HepG2 (cell line): ENCODE results near the gene ANKLE1. TPM values are rescaled to one million over a fixed set of nuclear protein-coding genes. Genes with fewer than 3 reads are reported as not detected.

ENCODE experiments used
- RFXAP ChIP-seq: sonication (generic); formaldehyde crosslinking; IDR thresholded peaks from 2 replicates; pipeline ENCODE4 v1.4.0; 2020; ENCODE audit warnings: missing genetic modification reagents, borderline replicate concordance
- ZNF407 ChIP-seq: sonication (generic); formaldehyde crosslinking; IDR thresholded peaks from one replicate; pipeline ENCODE4 v1.5.1; 2020; ENCODE audit warnings: mild to moderate bottlenecking, missing genetic modification reagents; ENCODE audit errors: not compliant biosample characterization
- ZNF589 ChIP-seq: sonication (generic); formaldehyde crosslinking; conservative IDR thresholded peaks from 2 replicates; pipeline ENCODE4 v1.8.0; 2022; ENCODE audit warnings: mild to moderate bottlenecking, moderate library complexity, missing genetic modification reagents
- ZNF691 ChIP-seq: sonication (generic); formaldehyde crosslinking; IDR thresholded peaks from 2 replicates; pipeline ENCODE4 v1.4.0; 2020; ENCODE audit warnings: missing genetic modification reagents, low read depth, mild to moderate bottlenecking, borderline replicate concordance
- ZNF75D ChIP-seq: sonication (generic); formaldehyde crosslinking; IDR thresholded peaks from 2 replicates; pipeline ENCODE4 v1.8.1; 2023; ENCODE audit warnings: missing genetic modification reagents, mild to moderate bottlenecking, borderline replicate concordance
- polyA plus RNA-seq, 8 experiments: library from polyadenylated mRNA; depleted of rRNA in 3 of 8; stranded (reverse) in 7 of 8; unstranded in 1 of 8; fragments of >200 nt; fragmentation: Illumina TruSeq in 4 of 8; extraction: Trizol in 4 of 8; gene quantifications; 2 replicates each; pipeline versions ENCODE4 v1.2.1 to v1.2.3, GENCODE V29; 2011 to 2016; ENCODE audit warnings: low read depth in 4 of 8, missing spikeins in 1 of 8, mixed read lengths in 1 of 8; ENCODE audit not compliant: insufficient read depth in 1 of 8
- total RNA-seq, 5 experiments: library from RNA; depleted of rRNA; stranded (reverse); fragments of >200 nt; fragmentation: Illumina TruSeq; extraction: Trizol; gene quantifications; 2 replicates each; pipeline ENCODE4 v1.2.3, GENCODE V29; 2016; ENCODE audit warnings: low read depth in 1 of 5
- TF ChIP-seq, protein P1 (sequence below): sonication (generic); formaldehyde crosslinking; IDR thresholded peaks from 2 replicates; pipeline ENCODE4 v1.9.0; 2022; ENCODE audit warnings: low read depth, missing genetic modification reagents
- TF ChIP-seq, protein P2 (sequence below): sonication (generic); formaldehyde crosslinking; IDR thresholded peaks from 2 replicates; pipeline ENCODE4 v1.4.0; 2020; ENCODE audit warnings: missing genetic modification reagents

The ANKLE1 gene
- total and polyA plus RNA-seq, 2 of the 13 experiments (the other 11 are each of a cell fraction or from before 2014, with no cell fraction given): 0.69 to 1.5 TPM

- TF ChIP-seq, protein P1, sequence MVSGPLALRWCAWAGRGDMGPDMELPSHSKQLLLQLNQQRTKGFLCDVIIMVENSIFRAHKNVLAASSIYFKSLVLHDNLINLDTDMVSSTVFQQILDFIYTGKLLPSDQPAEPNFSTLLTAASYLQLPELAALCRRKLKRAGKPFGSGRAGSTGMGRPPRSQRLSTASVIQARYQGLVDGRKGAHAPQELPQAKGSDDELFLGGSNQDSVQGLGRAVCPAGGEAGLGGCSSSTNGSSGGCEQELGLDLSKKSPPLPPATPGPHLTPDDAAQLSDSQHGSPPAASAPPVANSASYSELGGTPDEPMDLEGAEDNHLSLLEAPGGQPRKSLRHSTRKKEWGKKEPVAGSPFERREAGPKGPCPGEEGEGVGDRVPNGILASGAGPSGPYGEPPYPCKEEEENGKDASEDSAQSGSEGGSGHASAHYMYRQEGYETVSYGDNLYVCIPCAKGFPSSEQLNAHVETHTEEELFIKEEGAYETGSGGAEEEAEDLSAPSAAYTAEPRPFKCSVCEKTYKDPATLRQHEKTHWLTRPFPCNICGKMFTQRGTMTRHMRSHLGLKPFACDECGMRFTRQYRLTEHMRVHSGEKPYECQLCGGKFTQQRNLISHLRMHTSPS (CRISPR knock-in tag): no peak
- TF ChIP-seq, protein P2, sequence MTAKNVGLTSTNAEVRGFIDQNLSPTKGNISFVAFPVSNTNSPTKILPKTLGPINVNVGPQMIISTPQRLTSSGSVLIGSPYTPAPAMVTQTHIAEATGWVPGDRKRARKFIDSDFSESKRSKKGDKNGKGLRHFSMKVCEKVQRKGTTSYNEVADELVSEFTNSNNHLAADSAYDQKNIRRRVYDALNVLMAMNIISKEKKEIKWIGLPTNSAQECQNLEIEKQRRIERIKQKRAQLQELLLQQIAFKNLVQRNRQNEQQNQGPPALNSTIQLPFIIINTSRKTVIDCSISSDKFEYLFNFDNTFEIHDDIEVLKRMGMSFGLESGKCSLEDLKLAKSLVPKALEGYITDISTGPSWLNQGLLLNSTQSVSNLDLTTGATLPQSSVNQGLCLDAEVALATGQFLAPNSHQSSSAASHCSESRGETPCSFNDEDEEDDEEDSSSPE (CRISPR knock-in tag): peak; percentile 67
- TF ChIP-seq ZNF691 (CRISPR knock-in tag) (no peak), RFXAP (peak; percentile 94), ZNF75D (CRISPR knock-in tag) (no peak), ZNF407 (CRISPR knock-in tag) (no peak), ZNF589 (CRISPR knock-in tag) (no peak)
These were observed 14.5 kb upstream of the ANKLE1 start, which contains the start of gene BABAM1 (continued) for GRCh38 chr19:17266975-17267788.
